H1 (cell line): ENCODE measurements around the gene PPP1R7. TPM values are rescaled to one million over a fixed set of nuclear protein-coding genes. Genes with fewer than 3 reads are reported as not detected.

ENCODE experiments used
- CTCF ChIA-PET: fragments of 300-600 bp; sonication (Branson Sonifier 250); formaldehyde crosslinking; loops from one replicate; lab custom pipeline; 2021; ENCODE audit not compliant: partially characterized antibody; lab: Charles Lee
- POLR2A ChIA-PET: fragments of 300-600 bp; sonication (Branson Sonifier 250); formaldehyde crosslinking; loops from one replicate; lab custom pipeline; 2021; ENCODE audit warnings: inconsistent platforms; ENCODE audit not compliant: partially characterized antibody; lab: Charles Lee
- DNase-seq, 2 experiments: peaks; one replicate each; pipeline versions ENCODE4 v3.0.0 to v3.0.0-alpha.2; 2010 to 2022; ENCODE audit warnings: low spot score in 2 of 2, low read depth in 1 of 2, mixed read lengths in 1 of 2
- FAIRE-seq: peaks from 2 replicates; lab custom pipeline; 2011; peaks lifted over from hg19 to GRCh38; lab: Jason Lieb, UNC
- H2AFZ ChIP-seq: 2 replicates; pipeline ENCODE4 v1.8.1; 2012; ENCODE audit warnings: low read length, inconsistent platforms
- H2AK5ac ChIP-seq: 2 replicates; pipeline ENCODE4 v1.6.1; 2013; ENCODE audit warnings: low read depth, low read length
- H2BK120ac ChIP-seq: replicated peaks from 2 replicates; pipeline ENCODE3; 2013; ENCODE audit warnings: low read depth, low read length, inconsistent platforms
- H2BK12ac ChIP-seq: 2 replicates; pipeline ENCODE4 v1.6.1; 2013; ENCODE audit warnings: low read depth, low read length
- H2BK15ac ChIP-seq: 2 replicates; pipeline ENCODE4 v1.6.1; 2013; ENCODE audit warnings: low read length
- H2BK20ac ChIP-seq: 2 replicates; pipeline ENCODE4 v1.6.1; 2013; ENCODE audit warnings: low read length
- H2BK5ac ChIP-seq: 2 replicates; pipeline ENCODE4 v1.6.1; 2013; ENCODE audit warnings: low read depth, low read length
- H3K14ac ChIP-seq: 2 replicates; pipeline ENCODE4 v1.6.1; 2013; ENCODE audit warnings: inconsistent platforms; ENCODE audit not compliant: insufficient read length
- H3K18ac ChIP-seq: 2 replicates; pipeline ENCODE4 v1.6.1; 2013; ENCODE audit warnings: low read length; ENCODE audit errors: extremely low read depth
- H3K23ac ChIP-seq: 2 replicates; pipeline ENCODE4 v1.6.1; 2013; ENCODE audit warnings: inconsistent platforms; ENCODE audit not compliant: insufficient read length
- H3K23me2 ChIP-seq: 2 replicates; pipeline ENCODE4 v1.6.1; 2013; ENCODE audit warnings: low read depth, low read length
- H3K27ac ChIP-seq: 2 replicates; pipeline ENCODE4 v1.6.1; 2011; ENCODE audit warnings: low read depth, low read length, inconsistent platforms
- H3K27me3 ChIP-seq, 4 experiments: replicated peaks in 1 of 4; 1 replicate in 1 of 4; 2 replicates in 3 of 4; pipeline versions ENCODE4 v1.6.1 to v1.8.1; 2011 to 2013; ENCODE audit warnings: low read length in 3 of 4, mild to moderate bottlenecking in 3 of 4, inconsistent platforms in 2 of 4, mixed read lengths in 2 of 4, moderate library complexity in 1 of 4; ENCODE audit not compliant: control insufficient read depth in 3 of 4, insufficient read depth in 3 of 4; ENCODE audit errors: extremely low read depth in 1 of 4
- H3K36me3 ChIP-seq, 4 experiments: 2 replicates each; pipeline versions ENCODE4 v1.6.1 to v1.8.1; 2011 to 2013; ENCODE audit warnings: mild to moderate bottlenecking in 4 of 4, low read length in 3 of 4, moderate library complexity in 2 of 4, control low read depth in 1 of 4, inconsistent platforms in 1 of 4; ENCODE audit not compliant: insufficient read depth in 4 of 4, control insufficient read depth in 2 of 4
- H3K4ac ChIP-seq: replicated peaks from 2 replicates; pipeline ENCODE3; 2013; ENCODE audit warnings: low read length, low read depth, mixed read lengths, inconsistent platforms; ENCODE audit not compliant: insufficient read length
- H3K4me1 ChIP-seq, 4 experiments: replicated peaks in 1 of 4; 1 replicate in 1 of 4; 2 replicates in 3 of 4; pipeline versions ENCODE4 v1.6.1 to v1.8.1; 2011 to 2013; ENCODE audit warnings: low read length in 3 of 4, inconsistent platforms in 2 of 4, mixed read lengths in 1 of 4; ENCODE audit not compliant: insufficient read depth in 4 of 4, control insufficient read depth in 3 of 4
- H3K4me2 ChIP-seq, 2 experiments: 2 replicates each; pipeline versions ENCODE4 v1.6.1 to v1.8.1; 2011 to 2013; ENCODE audit warnings: low read depth in 2 of 2, low read length in 2 of 2, control low read depth in 1 of 2, inconsistent platforms in 1 of 2, mild to moderate bottlenecking in 1 of 2; ENCODE audit not compliant: insufficient read depth in 1 of 2
- H3K4me3 ChIP-seq, 4 experiments: fragments of 200-600, 300-600 bp in 1 of 4; sonication (generic), shearing (Covaris generic), sonication (Bioruptor Twin) in 1 of 4; 2 replicates each; pipeline versions ENCODE4 v1.5.1 to v1.8.1; 2011 to 2016; ENCODE audit warnings: low read length in 4 of 4, low read depth in 3 of 4, control low read depth in 2 of 4, inconsistent platforms in 2 of 4, mild to moderate bottlenecking in 2 of 4, mixed read lengths in 1 of 4, moderate library complexity in 1 of 4; ENCODE audit not compliant: insufficient read depth in 2 of 4; ENCODE audit errors: extremely low read depth in 1 of 4
- H3K56ac ChIP-seq: replicated peaks from 2 replicates; pipeline ENCODE3; 2013; ENCODE audit warnings: low read depth, mild to moderate bottlenecking, mixed read lengths, low read length, inconsistent platforms; ENCODE audit not compliant: insufficient read length
- H3K79me1 ChIP-seq: 2 replicates; pipeline ENCODE4 v1.6.1; 2013; ENCODE audit warnings: low read depth, low read length, control low read depth
- H3K79me2 ChIP-seq, 2 experiments: 2 replicates each; pipeline versions ENCODE4 v1.6.1 to v1.8.1; 2012 to 2013; ENCODE audit warnings: low read length in 2 of 2, mild to moderate bottlenecking in 2 of 2, inconsistent platforms in 1 of 2; ENCODE audit not compliant: insufficient read depth in 2 of 2, control insufficient read depth in 1 of 2
- H3K9ac ChIP-seq, 4 experiments: replicated peaks in 1 of 4; 1 replicate in 1 of 4; 2 replicates in 3 of 4; pipeline versions ENCODE4 v1.6.1 to v1.8.1; 2011 to 2013; ENCODE audit warnings: low read depth in 3 of 4, low read length in 3 of 4, control low read depth in 2 of 4, mild to moderate bottlenecking in 2 of 4, moderate library complexity in 2 of 4, inconsistent platforms in 1 of 4; ENCODE audit errors: extremely low read depth in 1 of 4
- H3K9me3 ChIP-seq, 2 experiments: 2 replicates each; pipeline versions ENCODE4 v1.6.1 to v1.8.1; 2012 to 2013; ENCODE audit warnings: mild to moderate bottlenecking in 2 of 2, moderate library complexity in 2 of 2, control low read depth in 1 of 2, inconsistent platforms in 1 of 2, low read depth in 1 of 2, low read length in 1 of 2, mixed read lengths in 1 of 2; ENCODE audit not compliant: insufficient read depth in 2 of 2
- H4K20me1 ChIP-seq, 2 experiments: replicated peaks in 1 of 2; 2 replicates each; pipeline versions ENCODE3 to v1.8.1; 2011 to 2013; ENCODE audit warnings: inconsistent platforms in 2 of 2, low read length in 2 of 2, mild to moderate bottlenecking in 1 of 2; ENCODE audit not compliant: insufficient read depth in 2 of 2, control insufficient read depth in 1 of 2
- H4K5ac ChIP-seq: 2 replicates; pipeline ENCODE4 v1.6.1; 2013; ENCODE audit warnings: low read length, low read depth, mixed read lengths, inconsistent platforms; ENCODE audit not compliant: insufficient read length
- H4K8ac ChIP-seq: 2 replicates; pipeline ENCODE4 v1.8.0; 2013; ENCODE audit warnings: mild to moderate bottlenecking, moderate library complexity, low read length, inconsistent platforms; ENCODE audit not compliant: insufficient read depth; ENCODE audit errors: extremely low read depth
- H4K91ac ChIP-seq: replicated peaks from 2 replicates; pipeline ENCODE3; 2013; ENCODE audit warnings: low read length, mixed read lengths, inconsistent platforms; ENCODE audit not compliant: insufficient read length
- BACH1 ChIP-seq: IDR thresholded peaks from 2 replicates; pipeline ENCODE4 v1.6.1; 2012; ENCODE audit warnings: low read length, improper control_type of control experiment
- CHD2 ChIP-seq: IDR thresholded peaks from 2 replicates; pipeline ENCODE4 v1.6.1; 2012; ENCODE audit warnings: low read length, improper control_type of control experiment
- GTF2F1 ChIP-seq: IDR thresholded peaks from 2 replicates; pipeline ENCODE4 v1.6.1; 2012; ENCODE audit warnings: low read depth, low read length, improper control_type of control experiment, borderline replicate concordance
- MAFK ChIP-seq: IDR thresholded peaks from 2 replicates; pipeline ENCODE4 v1.6.1; 2012; ENCODE audit warnings: low read depth, mild to moderate bottlenecking, improper control_type of control experiment, low read length
- NANOG ChIP-seq: IDR thresholded peaks from 2 replicates; pipeline ENCODE4 v1.6.1; 2011; ENCODE audit warnings: low read length, low read depth, mild to moderate bottlenecking, inconsistent platforms; ENCODE audit not compliant: insufficient read depth, poor library complexity, severe bottlenecking
- NRF1 ChIP-seq: IDR thresholded peaks from 2 replicates; pipeline ENCODE4 v1.6.1; 2011; ENCODE audit warnings: mild to moderate bottlenecking, low read depth, low read length, improper control_type of control experiment
- SP2 ChIP-seq: IDR thresholded peaks from 2 replicates; pipeline ENCODE4 v1.6.1; 2012; ENCODE audit warnings: mild to moderate bottlenecking, low read length, inconsistent platforms
- TAF1 ChIP-seq: IDR thresholded peaks from 2 replicates; pipeline ENCODE4 v1.6.1; 2011; ENCODE audit warnings: mild to moderate bottlenecking, low read depth, low read length
- TAF7 ChIP-seq: optimal IDR thresholded peaks from 2 replicates; pipeline ENCODE3; 2011; ENCODE audit warnings: low read depth, mild to moderate bottlenecking, inconsistent platforms, low read length, moderate library complexity, borderline replicate concordance
- WGBS, 2 experiments: shearing (Covaris generic) in 1 of 2; methylation state at CpG; one replicate each; pipeline versions ENCODE4 v1.1.6 to v1.1.7; 2013 to 2015; ENCODE audit warnings: low lambda C conversion rate in 2 of 2, mixed read lengths in 2 of 2, inconsistent platforms in 1 of 2, low coverage in 1 of 2, missing lambda C conversion rate in 1 of 2; ENCODE audit not compliant: insufficient replicate concordance in 2 of 2, insufficient coverage in 1 of 2, insufficient read length in 1 of 2; ENCODE audit errors: extremely low coverage in 1 of 2, missing lambda C conversion rate in 1 of 2; 5-methylcytosine and 5-hydroxymethylcytosine counted together
- polyA plus RNA-seq, 7 experiments: library from polyadenylated mRNA; depleted of rRNA in 3 of 7; stranded (reverse) in 5 of 7; unstranded in 2 of 7; fragments of >200 nt in 5 of 7; fragments of 200-250 nt in 2 of 7; gene quantifications; 1 replicate in 5 of 7; 2 replicates in 1 of 7; 4 replicates in 1 of 7; pipeline versions ENCODE4 v1.2.1 to v1.2.3, GENCODE V29; 2011 to 2013; ENCODE audit warnings: missing spikeins in 2 of 7, mixed read lengths in 2 of 7
- total RNA-seq: library from RNA; stranded (reverse); fragmentation: NEBNext Ultra II Directional; extraction: Animal tissue kit (Norgen Biotek cat#: 25700); gene quantifications from 2 replicates; pipeline ENCODE4 v1.2.1, GENCODE V29; 2021

Gene PPP1R7
- total and polyA plus RNA-seq, 2 of the 8 experiments (the other 6 are each of a cell fraction or from before 2014, with no cell fraction given) = 22.2 to 64.0 TPM

DNA sequence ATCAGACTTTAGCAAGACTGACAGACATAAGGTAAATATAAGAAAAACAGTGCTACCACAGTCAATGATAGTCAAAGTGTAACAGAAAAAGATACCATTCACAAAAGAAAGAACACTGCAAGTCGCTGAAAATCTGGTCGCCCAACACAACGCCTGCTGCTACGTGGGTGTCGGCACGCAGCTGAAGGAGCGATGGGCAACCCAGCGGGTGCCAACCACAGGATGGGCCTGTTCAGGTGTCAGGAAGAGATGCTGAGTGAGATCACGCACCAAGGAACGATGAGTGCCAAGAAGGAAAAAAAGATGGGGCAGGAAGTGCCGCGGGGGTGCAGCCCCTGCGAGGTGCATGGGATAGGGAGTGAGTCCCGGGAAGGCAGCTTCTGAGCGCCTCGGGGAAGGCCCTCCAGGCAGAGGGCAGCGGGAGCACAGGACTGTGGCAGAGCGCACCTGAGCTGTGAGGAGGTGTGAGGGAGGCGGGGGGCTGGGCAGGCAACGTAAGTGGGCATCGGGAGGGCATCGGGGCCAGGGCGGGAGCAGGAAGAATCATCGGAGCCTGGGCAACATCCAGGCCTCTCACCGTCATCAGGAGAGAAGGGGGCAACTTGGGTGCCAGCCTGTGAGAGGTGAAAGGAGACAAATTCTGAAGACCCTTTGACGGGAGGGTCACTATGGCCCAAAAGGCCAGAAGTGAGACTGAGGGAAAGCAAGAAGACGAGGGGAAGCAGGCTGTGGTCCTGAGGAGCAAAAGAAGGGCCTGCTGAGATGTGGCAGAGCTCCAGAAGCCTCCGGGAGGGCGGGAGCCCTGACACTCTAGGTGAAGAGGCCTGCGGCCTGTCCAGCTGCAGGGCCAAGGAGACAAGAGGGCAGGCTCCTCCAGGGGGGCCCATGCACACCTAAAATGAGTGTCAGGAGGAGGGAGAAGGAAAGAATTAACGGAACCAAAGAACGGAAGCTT is 33.4 kb upstream of the PPP1R7 start:
- H3K9me3 ChIP-seq = no peaks in the 10 kb centered on the region
- no peak overlapping the region for H3K56ac ChIP-seq
- no peak overlapping the region for H3K4ac ChIP-seq
- ChIA-PET CTCF (interaction anchor here (1.0 kb wide), 1 partner anchor 134 kb away, joined by 3 read pairs; no protein-coding TSS in a partner anchor), POLR2A (no interaction called here)
- no peak overlapping the region for H2AFZ ChIP-seq
- H3K23me2 ChIP-seq = no peaks in the 10 kb centered on the region
- no peak overlapping the region; the same call in 1 of the 2 replicates for H4K8ac ChIP-seq
- H4K20me1 ChIP-seq = peaks cover 0 to 3% of the 10 kb centered on the region in 2 experiments
- no peak overlapping the region for H2BK20ac ChIP-seq
- H2BK5ac ChIP-seq = no peak overlapping the region
- no peaks in the 10 kb centered on the region for H3K79me1 ChIP-seq
- H3K4me1 ChIP-seq = no peaks in the 10 kb centered on the region
- H2BK15ac ChIP-seq = no peak overlapping the region
- no peak overlapping the region for H3K14ac ChIP-seq
- H3K79me2 ChIP-seq = no peaks in the 10 kb centered on the region
- no peak overlapping the region for H3K18ac ChIP-seq
- no peak overlapping the region for H2AK5ac ChIP-seq
- no peak overlapping the region for H3K23ac ChIP-seq
- no peaks in the 10 kb centered on the region for H3K27me3 ChIP-seq
- TF ChIP-seq CHD2 = no peak
- no peak for TF ChIP-seq TAF1
- no peak for TF ChIP-seq NANOG
- TF ChIP-seq NRF1 = no peak
- no peak for TF ChIP-seq TAF7
- no peak for TF ChIP-seq MAFK
- no peak for TF ChIP-seq SP2
- TF ChIP-seq GTF2F1 = no peak
- TF ChIP-seq BACH1 = no peak
- peaks cover 0 to 19% (median 7%) of the 10 kb centered on the region in 4 experiments; a peak in 4 of 8 replicates for H3K36me3 ChIP-seq
- no peak overlapping the region for H3K4me2 ChIP-seq
- DNase-seq = no peak
- H4K91ac ChIP-seq = no peak overlapping the region
- WGBS, 2 experiments = 93% methylated on average over 24 of the region's 32 CpGs; no CpG with 5 or more reads in 1 of the 2 experiments
- FAIRE-seq = no peak
- H2BK12ac ChIP-seq = no peak overlapping the region
- H3K4me3 ChIP-seq = no peak overlapping the region
- no peak overlapping the region for H3K9ac ChIP-seq
- H4K5ac ChIP-seq = no peak overlapping the region
- H2BK120ac ChIP-seq = no peak overlapping the region
- H3K27ac ChIP-seq = no peak overlapping the region
